PC-3 (cell line): Measurements from ENCODE around the gene HOXA9.

ENCODE experiments used
- CTCF ChIP-seq: fragments of 300-600 bp; sonication (generic); conservative IDR thresholded peaks from 2 replicates; pipeline ENCODE4 v1.5.1; 2017; ENCODE audit warnings: antibody characterized with exemption, low read depth, mild to moderate bottlenecking, low read length
- EZH2 ChIP-seq: fragments of 300-600 bp; sonication (generic); IDR thresholded peaks from one replicate; pipeline ENCODE4 v1.6.1; 2017; ENCODE audit warnings: antibody characterized with exemption, mild to moderate bottlenecking, low read length; ENCODE audit not compliant: unreplicated experiment
- EZH2phosphoT487 ChIP-seq: fragments of 300-600 bp; sonication (generic); IDR thresholded peaks from 2 replicates; pipeline ENCODE4 v1.6.1; 2018; ENCODE audit warnings: mild to moderate bottlenecking, antibody characterized with exemption, low read length, borderline replicate concordance

- TF ChIP-seq EZH2 = no peak
- TF ChIP-seq CTCF = no peak
- no peak for TF ChIP-seq EZH2phosphoT487
Observed at GRCh38 chr7:27124096-27124901, 41.0 kb downstream of the HOXA9 start.
